Mucosa of rectum (tissue), 2 donors: Measurements from ENCODE around the gene INAFM1.
A peak's percentile ranks its signal among the peaks of the same experiment; 100 is the strongest.

ENCODE experiments used
- H3K27ac ChIP-seq, 2 donors: one replicate each; pipeline ENCODE4 v1.7.0; 2013; ENCODE audit warnings: inconsistent platforms in 2 of 2, low read depth in 2 of 2, low read length in 2 of 2
- H3K27me3 ChIP-seq, 2 donors: one replicate each; pipeline ENCODE4 v1.7.0; 2013; ENCODE audit warnings: low read length in 2 of 2; ENCODE audit not compliant: control insufficient read depth in 2 of 2, insufficient read depth in 2 of 2
- H3K36me3 ChIP-seq, 2 donors: one replicate each; pipeline ENCODE4 v1.7.0; 2013; ENCODE audit warnings: low read length in 2 of 2; ENCODE audit not compliant: control insufficient read depth in 2 of 2, insufficient read depth in 2 of 2
- H3K4me1 ChIP-seq, 2 donors: one replicate each; pipeline ENCODE4 v1.7.0; 2013; ENCODE audit warnings: low read length in 2 of 2, mild to moderate bottlenecking in 1 of 2; ENCODE audit not compliant: control insufficient read depth in 2 of 2, insufficient read depth in 2 of 2
- H3K4me3 ChIP-seq, 2 donors: one replicate each; pipeline ENCODE4 v1.7.0; 2013; ENCODE audit warnings: low read length in 2 of 2
- H3K9ac ChIP-seq, 2 donors: one replicate each; pipeline ENCODE4 v1.7.0; 2013; ENCODE audit warnings: low read length in 2 of 2, low read depth in 1 of 2, mild to moderate bottlenecking in 1 of 2
- H3K9me3 ChIP-seq, 2 donors: one replicate each; pipeline ENCODE4 v1.7.0; 2013; ENCODE audit warnings: low read length in 2 of 2; ENCODE audit not compliant: control insufficient read depth in 2 of 2
- donor health status: healthy.
- donor health status: Normal muscosa, but diverticular disease.

Gene INAFM1

DNA sequence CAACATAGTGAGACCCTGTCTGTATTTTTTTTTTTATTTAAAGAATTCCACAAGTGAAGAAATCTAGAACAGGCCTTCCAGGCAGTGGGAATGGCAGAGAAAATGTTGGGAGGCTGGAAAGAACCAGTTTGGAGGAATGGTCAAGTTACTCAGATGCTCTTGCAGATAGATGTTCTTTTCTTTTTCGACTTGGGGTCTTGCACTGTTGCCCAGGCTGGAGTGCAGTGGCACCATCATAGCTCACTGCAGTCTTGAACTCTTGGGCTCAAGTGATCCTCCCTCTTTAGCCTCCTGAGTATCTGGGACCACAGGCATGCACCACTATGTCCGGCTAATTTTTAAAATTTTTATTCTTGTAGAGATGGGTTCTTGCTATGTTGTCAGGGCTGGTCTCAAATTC is 35.6 kb downstream of the INAFM1 start:
- no peak overlapping the region for H3K9ac ChIP-seq
- no peak overlapping the region for H3K4me3 ChIP-seq
- H3K27me3 ChIP-seq: peaks cover 0 to 2% of the 10 kb centered on the region in 2 donors
- no peaks in the 10 kb centered on the region for H3K9me3 ChIP-seq
- H3K36me3 ChIP-seq: no peaks in the 10 kb centered on the region
- H3K4me1 ChIP-seq: no peaks in the 10 kb centered on the region
- no peak overlapping the region for H3K27ac ChIP-seq

DNA sequence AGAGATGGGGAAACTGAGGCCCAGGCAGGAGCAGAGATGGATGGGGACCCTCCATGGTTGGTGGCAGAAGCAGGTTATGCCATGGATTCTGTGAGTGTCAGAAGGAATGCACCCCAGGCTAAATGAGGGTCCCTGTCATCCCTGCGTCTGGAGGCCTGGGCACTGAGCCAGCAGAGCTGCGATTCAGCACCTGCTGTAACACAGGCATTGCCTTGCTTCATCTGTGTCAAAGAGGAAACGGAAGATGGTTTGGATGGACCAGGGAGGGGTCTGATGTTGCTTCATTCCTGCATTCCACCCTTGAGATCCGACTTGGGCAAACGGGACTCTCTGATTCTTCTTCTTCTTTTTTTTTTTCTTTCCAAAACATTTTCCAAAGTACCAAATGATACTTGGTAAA is 36.1 kb downstream of the INAFM1 start:
- Histone ChIP-seq H3K36me3 (no peaks in the 10 kb centered on the region), H3K4me3 (no peak overlapping the region), H3K27me3 (peaks cover 0 to 2% of the 10 kb centered on the region in 2 donors), H3K9me3 (no peaks in the 10 kb centered on the region), H3K4me1 (no peaks in the 10 kb centered on the region), H3K9ac (no peak overlapping the region), H3K27ac (no peak overlapping the region)

DNA sequence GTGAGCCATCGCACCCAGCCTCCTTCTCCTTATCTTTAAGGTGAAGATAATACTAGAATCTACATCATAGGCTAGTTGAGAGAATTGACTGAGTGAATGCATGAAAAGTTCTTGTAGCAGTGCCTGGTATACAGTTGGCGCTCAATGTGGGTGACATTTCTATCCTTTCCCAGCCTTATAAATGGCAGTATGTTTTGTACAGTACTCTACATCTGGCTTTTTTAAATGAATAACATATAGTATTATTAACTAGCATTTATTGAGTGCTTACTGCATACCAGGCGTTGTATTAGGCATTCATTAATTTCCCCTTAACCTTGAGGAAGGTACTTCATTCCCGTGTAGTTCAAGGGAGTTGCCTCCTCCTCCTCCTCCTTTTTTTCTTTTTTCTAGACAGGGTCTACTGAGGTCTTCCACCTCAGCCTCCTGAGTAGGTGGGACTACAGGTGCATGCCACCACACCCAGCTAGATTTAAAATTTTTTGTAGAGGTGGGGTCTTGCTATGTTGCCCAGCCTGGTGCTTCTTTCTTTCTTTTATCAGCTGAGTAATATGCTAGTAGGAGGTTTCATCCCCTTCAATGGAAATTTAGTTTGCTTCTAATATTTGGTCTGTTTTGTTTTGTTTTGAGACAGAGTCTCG is 37.8 kb downstream of the INAFM1 start:
- Histone ChIP-seq H3K27me3 (peaks cover 0 to 2% of the 10 kb centered on the region in 2 donors), H3K27ac (no peak overlapping the region), H3K9ac (no peak overlapping the region), H3K4me3 (no peak overlapping the region), H3K4me1 (no peaks in the 10 kb centered on the region), H3K36me3 (no peaks in the 10 kb centered on the region), H3K9me3 (no peaks in the 10 kb centered on the region)

DNA sequence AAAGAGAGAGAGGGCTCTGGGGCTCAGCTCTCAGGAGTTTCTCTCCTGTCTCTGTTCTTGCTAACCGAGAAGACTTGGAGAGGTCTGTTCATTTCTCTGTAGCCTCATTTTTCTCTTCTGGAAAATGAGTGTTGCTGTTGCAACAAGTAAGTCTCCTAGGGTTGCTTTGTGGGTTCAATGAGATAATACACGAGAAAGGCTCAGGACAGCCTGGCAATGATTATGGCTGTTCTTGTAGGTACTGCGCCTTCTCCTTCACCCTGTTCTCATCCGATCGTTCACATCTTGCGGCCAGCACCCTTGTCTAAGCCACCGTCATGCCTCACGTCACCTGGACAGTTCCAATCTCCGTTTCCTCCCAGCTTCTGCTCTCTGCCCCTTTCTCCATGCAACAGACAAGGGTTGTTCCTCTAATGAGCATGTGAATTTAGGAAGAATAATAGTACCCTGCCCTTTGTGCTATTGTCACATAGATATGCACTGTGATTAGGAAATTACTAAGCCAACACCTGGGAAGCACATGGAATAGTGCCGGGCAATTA is 39.1 kb downstream of the INAFM1 start:
- H3K4me1 ChIP-seq: no peaks in the 10 kb centered on the region
- no peak overlapping the region for H3K9ac ChIP-seq

DNA sequence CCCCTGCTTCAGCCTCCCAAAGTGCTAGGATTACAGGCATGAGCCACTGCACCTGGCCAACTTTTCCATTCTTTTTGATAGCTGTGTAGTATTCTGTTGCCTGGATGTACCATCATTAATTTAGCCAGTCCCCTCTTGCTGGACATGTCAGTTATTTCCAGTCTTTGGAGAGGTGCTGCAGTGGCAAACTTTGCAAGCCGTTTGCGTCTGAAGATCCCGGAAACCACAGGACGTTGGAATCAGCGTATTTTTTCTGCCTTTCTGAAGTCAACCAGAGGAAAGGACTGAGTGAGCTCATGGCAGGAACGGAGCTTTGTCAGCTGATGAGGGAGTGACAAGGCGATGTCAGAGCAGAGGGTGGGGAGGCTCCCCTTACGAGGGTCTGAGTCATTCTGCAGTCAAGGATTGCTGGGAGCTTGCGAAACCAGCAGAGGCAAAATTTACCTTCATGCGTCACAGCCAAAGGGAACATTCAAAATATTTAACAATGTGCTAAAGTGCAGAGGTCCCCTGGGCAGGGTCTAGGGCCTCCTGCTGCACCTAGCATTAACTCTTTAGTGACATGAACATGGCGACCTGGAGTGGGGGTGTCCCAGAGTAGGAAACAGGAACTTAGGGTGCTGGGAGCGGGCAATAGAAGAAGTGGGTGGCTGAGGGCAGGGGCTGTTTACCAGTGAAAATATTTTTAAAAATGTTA is 40.6 kb downstream of the INAFM1 start:
- H3K9me3 ChIP-seq: no peaks in the 10 kb centered on the region
- no peaks in the 10 kb centered on the region for H3K4me1 ChIP-seq
- no peak overlapping the region for H3K4me3 ChIP-seq
- H3K27me3 ChIP-seq: peaks cover 0 to 2% of the 10 kb centered on the region in 2 donors
- H3K27ac ChIP-seq: no peak overlapping the region
- no peaks in the 10 kb centered on the region for H3K36me3 ChIP-seq
- H3K9ac ChIP-seq: no peak overlapping the region

More for the DNA sequence above, 39.1 kb downstream of the INAFM1 start:
- peaks cover 0 to 2% of the 10 kb centered on the region in 2 donors for H3K27me3 ChIP-seq
- H3K27ac ChIP-seq: no peak overlapping the region
- H3K4me3 ChIP-seq: no peak overlapping the region
- H3K9me3 ChIP-seq: no peaks in the 10 kb centered on the region
- no peaks in the 10 kb centered on the region for H3K36me3 ChIP-seq

DNA sequence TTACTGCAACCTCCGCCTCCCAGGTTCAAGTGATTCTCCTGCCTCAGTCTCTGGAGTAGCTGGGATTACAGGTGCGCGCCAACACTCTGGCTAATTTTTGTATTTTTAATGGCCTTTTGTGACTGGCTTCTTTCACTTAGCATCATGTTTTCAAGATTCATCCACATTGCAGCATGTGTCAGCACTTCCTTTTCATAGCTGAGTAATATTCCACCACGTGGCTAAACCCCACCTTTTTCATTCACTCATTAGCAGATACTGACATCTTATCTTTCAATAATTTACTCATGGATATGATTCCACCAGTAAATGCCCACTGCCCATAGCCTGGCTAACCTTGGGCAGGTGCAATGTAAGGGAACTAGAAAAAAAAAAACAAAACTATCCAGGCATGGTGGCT is 41.8 kb downstream of the INAFM1 start:
- no peaks in the 10 kb centered on the region for H3K9me3 ChIP-seq
- no peaks in the 10 kb centered on the region for H3K27me3 ChIP-seq
- H3K9ac ChIP-seq: no peak overlapping the region
- H3K27ac ChIP-seq: no peak overlapping the region
- no peak overlapping the region for H3K4me3 ChIP-seq
- no peaks in the 10 kb centered on the region for H3K36me3 ChIP-seq
- no peaks in the 10 kb centered on the region for H3K4me1 ChIP-seq

DNA sequence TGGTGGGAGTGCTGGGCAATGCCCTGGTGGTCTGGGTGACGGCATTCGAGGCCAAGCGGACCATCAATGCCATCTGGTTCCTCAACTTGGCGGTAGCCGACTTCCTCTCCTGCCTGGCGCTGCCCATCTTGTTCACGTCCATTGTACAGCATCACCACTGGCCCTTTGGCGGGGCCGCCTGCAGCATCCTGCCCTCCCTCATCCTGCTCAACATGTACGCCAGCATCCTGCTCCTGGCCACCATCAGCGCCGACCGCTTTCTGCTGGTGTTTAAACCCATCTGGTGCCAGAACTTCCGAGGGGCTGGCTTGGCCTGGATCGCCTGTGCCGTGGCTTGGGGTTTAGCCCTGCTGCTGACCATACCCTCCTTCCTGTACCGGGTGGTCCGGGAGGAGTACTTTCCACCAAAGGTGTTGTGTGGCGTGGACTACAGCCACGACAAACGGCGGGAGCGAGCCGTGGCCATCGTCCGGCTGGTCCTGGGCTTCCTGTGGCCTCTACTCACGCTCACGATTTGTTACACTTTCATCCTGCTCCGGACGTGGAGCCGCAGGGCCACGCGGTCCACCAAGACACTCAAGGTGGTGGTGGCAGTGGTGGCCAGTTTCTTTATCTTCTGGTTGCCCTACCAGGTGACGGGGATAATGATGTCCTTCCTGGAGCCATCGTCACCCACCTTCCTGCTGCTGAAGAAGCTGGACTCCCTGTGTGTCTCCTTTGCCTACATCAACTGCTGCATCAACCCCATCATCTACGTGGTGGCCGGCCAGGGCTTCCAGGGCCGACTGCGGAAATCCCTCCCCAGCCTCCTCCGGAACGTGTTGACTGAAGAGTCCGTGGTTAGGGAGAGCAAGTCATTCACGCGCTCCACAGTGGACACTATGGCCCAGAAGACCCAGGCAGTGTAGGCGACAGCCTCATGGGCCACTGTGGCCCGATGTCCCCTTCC is 45.5 kb downstream of the INAFM1 start:
- H3K27me3 ChIP-seq: no peaks in the 10 kb centered on the region
- no peaks in the 10 kb centered on the region for H3K36me3 ChIP-seq
- H3K4me3 ChIP-seq: no peak overlapping the region

DNA sequence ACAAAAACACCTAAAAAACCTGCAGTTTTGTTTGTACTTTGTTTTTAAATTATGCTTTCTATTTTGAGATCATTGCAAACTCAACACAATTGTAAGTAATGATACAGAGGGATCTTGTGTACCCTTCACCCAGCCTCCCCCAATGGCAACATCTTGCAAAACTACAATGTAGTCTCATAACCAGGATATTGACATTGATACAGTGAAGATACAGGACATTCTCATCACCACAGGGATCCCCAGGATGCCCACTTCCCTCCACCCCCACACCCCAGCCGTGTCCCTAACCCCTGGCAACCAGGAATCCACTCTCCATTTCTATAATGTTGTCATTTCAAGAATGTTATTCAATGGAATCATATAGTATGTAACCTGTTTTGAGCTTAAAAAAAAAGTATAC is 46.9 kb downstream of the INAFM1 start:
- Histone ChIP-seq H3K9me3 (no peaks in the 10 kb centered on the region), H3K27ac (no peak overlapping the region), H3K4me1 (no peaks in the 10 kb centered on the region), H3K36me3 (no peaks in the 10 kb centered on the region), H3K27me3 (no peaks in the 10 kb centered on the region), H3K4me3 (no peak overlapping the region), H3K9ac (no peak overlapping the region)

More for the DNA sequence above, 45.5 kb downstream of the INAFM1 start:
- Histone ChIP-seq H3K9ac (no peak overlapping the region), H3K27ac (no peak overlapping the region), H3K9me3 (no peaks in the 10 kb centered on the region), H3K4me1 (no peaks in the 10 kb centered on the region)

DNA sequence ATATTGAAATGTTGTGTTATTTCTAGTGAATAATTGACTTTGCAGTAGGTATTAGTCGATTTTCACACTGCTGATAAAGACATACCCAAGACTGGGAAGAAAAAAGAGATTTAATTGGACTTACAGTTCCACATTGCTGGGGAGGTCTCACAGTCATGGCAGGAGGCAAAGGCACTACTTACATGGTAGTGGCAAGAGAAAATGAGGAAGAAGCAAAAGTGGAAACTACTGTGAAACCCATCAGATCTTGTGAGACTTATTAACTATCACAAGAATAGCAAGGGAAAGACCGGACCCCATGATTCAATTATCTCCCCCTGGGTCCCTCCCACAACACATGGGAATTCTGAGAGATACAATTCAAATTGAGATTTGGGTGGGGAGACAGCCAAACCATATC is 47.4 kb downstream of the INAFM1 start:
- Histone ChIP-seq H3K4me1 (no peaks in the 10 kb centered on the region), H3K9me3 (no peaks in the 10 kb centered on the region), H3K36me3 (no peaks in the 10 kb centered on the region), H3K9ac (no peak overlapping the region), H3K27me3 (no peaks in the 10 kb centered on the region), H3K27ac (no peak overlapping the region), H3K4me3 (no peak overlapping the region)

DNA sequence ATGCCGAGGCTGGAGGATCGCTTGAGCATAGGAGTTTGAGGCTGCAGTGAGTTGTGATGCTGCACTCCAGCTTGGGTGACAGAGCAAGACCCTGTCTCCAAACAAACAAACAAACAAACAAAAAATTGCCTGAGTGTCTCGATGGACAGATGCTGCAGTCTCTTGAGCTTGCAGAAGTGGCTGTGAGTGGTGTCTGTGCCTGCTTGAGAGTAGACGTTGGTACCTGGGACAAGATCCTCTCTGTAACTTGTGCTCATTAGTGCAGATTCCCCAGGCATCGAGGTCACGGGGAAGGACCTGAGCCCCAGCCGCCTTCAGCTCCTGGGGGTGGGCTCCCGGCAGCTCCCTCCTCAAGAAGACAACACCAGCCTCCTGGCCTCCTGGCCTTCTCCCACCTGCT is 48.7 kb downstream of the INAFM1 start:
- H3K27ac ChIP-seq: peak overlapping the region; percentile 65 to 74
- no peaks in the 10 kb centered on the region for H3K36me3 ChIP-seq
- no peaks in the 10 kb centered on the region for H3K9me3 ChIP-seq
- no peaks in the 10 kb centered on the region for H3K27me3 ChIP-seq
- no peak overlapping the region for H3K4me3 ChIP-seq
- no peak overlapping the region for H3K9ac ChIP-seq
- H3K4me1 ChIP-seq: no peaks in the 10 kb centered on the region
